ENCODE data around the gene IFRD2. TPM values are rescaled to one million over a fixed set of nuclear protein-coding genes. Genes with fewer than 3 reads are reported as not detected.
A peak's percentile ranks its signal among the peaks of the same experiment; 100 is the strongest.
"Not testable (repeated sequence)": the region's sequence is repeated elsewhere in the genome, so short reads cannot be mapped to it uniquely, and the experiment has no call there.

Gene IFRD2
- total RNA-seq, 4 donors from 2014 or later = 63.9 to 96.5 (median 88.4) TPM

DNA sequence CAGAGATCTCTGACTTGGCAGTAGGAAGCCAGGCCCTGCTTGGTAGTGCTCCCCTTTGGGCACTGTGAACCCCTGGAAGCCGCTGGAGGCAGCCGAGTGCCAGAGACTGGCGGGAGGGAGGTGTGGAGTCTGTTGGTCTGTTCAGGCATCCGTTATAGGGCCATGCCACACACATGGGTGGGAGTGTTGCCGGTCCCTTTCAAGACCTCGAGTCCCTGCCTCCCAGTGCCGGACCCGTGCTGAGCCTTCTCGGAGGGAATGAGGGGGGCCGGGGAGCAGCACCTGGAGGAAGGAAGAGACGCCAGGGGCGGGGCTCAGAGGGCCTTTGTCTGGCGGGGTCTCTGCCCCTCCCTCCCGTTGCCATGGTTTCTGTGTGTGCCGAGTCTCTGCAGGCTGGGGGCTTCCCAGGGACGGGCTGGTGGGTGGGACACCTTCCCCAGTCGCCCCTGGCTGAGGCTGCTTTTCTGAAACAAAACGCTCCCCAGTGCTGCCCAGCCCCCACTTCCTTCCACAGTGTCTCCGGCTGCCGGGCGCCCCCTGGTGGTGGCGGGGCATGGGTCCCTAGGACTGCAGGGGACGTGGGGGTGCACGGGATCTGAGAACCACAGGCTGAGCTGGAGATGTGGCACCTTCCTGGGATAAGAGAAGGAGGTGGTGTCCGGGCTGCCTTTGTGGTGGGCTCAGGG lies 46.3 kb downstream of the IFRD2 start:
- WGBS, 2 donors = 0 to 9% methylated on average over 4 to 13 of the region's 25 CpGs
- peak overlapping the region in 1 of 3 donors; percentile 18 for H3K4me3 ChIP-seq (replicated peaks in 1 of 3)
- intact Hi-C loops (cut with DNase I) = no loop called here
- peak overlapping the region; percentile 55 to 86 (median 79) for H3K27ac ChIP-seq
- no peaks in the 10 kb centered on the region for H3K27me3 ChIP-seq
- TF ChIP-seq, protein P1, sequence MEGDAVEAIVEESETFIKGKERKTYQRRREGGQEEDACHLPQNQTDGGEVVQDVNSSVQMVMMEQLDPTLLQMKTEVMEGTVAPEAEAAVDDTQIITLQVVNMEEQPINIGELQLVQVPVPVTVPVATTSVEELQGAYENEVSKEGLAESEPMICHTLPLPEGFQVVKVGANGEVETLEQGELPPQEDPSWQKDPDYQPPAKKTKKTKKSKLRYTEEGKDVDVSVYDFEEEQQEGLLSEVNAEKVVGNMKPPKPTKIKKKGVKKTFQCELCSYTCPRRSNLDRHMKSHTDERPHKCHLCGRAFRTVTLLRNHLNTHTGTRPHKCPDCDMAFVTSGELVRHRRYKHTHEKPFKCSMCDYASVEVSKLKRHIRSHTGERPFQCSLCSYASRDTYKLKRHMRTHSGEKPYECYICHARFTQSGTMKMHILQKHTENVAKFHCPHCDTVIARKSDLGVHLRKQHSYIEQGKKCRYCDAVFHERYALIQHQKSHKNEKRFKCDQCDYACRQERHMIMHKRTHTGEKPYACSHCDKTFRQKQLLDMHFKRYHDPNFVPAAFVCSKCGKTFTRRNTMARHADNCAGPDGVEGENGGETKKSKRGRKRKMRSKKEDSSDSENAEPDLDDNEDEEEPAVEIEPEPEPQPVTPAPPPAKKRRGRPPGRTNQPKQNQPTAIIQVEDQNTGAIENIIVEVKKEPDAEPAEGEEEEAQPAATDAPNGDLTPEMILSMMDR (IDR thresholded peaks at IDR 0.05) = peak; percentile 92 to 98 (median 96)
- no peak for TF ChIP-seq POLR2A (IDR thresholded peaks at IDR 0.05)
- peak; percentile 90 to 94 for DNase-seq
- no peaks in the 10 kb centered on the region for H3K36me3 ChIP-seq
- H3K4me1 ChIP-seq = peaks cover 51 to 93% of the 10 kb centered on the region in 2 donors
- H3K9me3 ChIP-seq = no peaks in the 10 kb centered on the region

DNA sequence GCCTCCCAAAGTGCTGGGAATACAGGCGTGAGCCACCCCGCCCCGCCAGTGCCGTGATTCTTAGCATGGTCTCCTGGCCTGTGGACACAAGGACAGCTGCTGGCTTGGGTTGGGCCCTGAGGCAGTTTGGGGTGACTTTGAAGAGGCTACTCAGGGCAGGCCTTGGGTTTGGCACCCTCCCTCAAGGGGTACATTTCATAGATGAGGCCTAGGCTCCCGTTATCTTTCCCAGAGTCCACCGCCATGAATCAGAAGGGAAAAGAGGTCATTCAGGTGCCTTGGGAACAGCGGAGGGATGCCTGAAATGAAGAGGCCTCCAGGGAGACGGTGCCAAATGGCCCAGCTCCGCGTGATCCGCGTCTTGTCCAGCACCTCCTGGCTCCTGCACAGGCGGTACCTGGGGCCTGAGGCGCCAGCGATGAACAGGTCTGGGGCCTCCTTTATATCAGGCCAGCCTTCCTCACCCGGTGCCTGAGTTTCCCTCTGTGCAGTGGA lies 46.9 kb downstream of the IFRD2 start:
- Histone ChIP-seq H3K4me1 (peaks cover 50 to 92% of the 10 kb centered on the region in 2 donors), H3K27me3 (no peaks in the 10 kb centered on the region), H3K27ac (peak overlapping the region; percentile 55 to 86 (median 79)), H3K36me3 (no peaks in the 10 kb centered on the region), H3K9me3 (no peaks in the 10 kb centered on the region), H3K4me3 (replicated peaks in 1 of 3) (peak overlapping the region in 1 of 3 donors; percentile 18)
- 77 to 81% methylated on average over 5 to 16 of the region's 16 CpGs for WGBS, 2 donors
- TF ChIP-seq, protein P1 (IDR thresholded peaks at IDR 0.05) = no peak
- no peak for TF ChIP-seq POLR2A (IDR thresholded peaks at IDR 0.05)
- no peak for DNase-seq
- intact Hi-C loops (cut with DNase I) = no loop called here

DNA sequence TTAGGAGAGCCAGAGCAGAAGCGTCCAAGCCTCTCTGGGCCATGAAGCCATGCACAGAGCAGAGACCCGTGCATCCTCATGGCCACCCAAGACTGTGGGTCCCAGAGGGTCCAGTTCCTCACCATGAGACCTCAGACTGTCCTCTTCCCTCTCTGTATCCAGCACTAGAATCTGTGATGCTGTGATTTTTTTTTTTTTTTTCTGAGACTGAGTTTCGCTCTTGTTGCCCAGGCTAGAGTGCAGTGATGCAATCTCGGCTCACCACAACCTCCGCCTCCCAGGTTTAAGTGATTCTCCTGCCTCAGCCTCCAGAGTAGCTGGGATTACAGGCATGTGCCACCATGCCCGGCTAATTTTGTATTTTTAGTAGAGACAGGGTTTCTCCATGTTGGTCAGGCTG lies 47.4 kb downstream of the IFRD2 start:
- Histone ChIP-seq H3K4me1 (peaks cover 48 to 91% of the 10 kb centered on the region in 2 donors), H3K27ac (peak overlapping the region in 2 of 3 donors; percentile 69 to 86)
- DNase-seq; intact Hi-C loops (cut with DNase I); H3K4me3 ChIP-seq (replicated peaks in 1 of 3); H3K36me3 ChIP-seq; H3K27me3 ChIP-seq; H3K9me3 ChIP-seq: not testable (repeated sequence)
- WGBS, 2 donors = 78 to 86% methylated on average over 6 of the region's 6 CpGs

DNA sequence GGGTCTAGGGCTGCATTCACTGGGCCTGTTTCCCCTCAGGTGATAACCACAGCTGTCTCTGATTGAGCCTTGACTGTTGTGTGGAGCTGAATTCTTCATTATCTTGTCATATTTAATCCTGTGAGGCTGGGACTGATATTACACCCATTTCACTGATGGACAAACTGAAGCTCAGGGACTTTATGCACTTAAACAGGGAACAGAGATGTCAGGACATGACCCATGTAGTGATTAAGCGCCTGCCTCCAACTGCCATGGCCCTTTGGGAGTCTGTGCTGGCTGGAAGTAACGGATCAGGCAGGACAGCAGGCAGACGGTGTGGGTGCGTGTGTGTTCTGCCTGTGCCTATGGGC lies 48.7 kb downstream of the IFRD2 start:
- TF ChIP-seq POLR2A (IDR thresholded peaks at IDR 0.05) = no peak
- TF ChIP-seq, protein P1 (IDR thresholded peaks at IDR 0.05) = no peak
- Histone ChIP-seq H3K36me3 (peaks cover 3 to 4% of the 10 kb centered on the region in 2 donors), H3K4me3 (replicated peaks in 1 of 3) (no peak overlapping the region), H3K27me3 (no peaks in the 10 kb centered on the region), H3K9me3 (no peaks in the 10 kb centered on the region), H3K27ac (peak overlapping the region; percentile 52 to 86 (median 69)), H3K4me1 (peaks cover 45 to 91% of the 10 kb centered on the region in 2 donors)
- no peak for DNase-seq
- WGBS, 2 donors = 88 to 98% methylated on average over 4 of the region's 4 CpGs
- intact Hi-C loops (cut with DNase I) = no loop called here

DNA sequence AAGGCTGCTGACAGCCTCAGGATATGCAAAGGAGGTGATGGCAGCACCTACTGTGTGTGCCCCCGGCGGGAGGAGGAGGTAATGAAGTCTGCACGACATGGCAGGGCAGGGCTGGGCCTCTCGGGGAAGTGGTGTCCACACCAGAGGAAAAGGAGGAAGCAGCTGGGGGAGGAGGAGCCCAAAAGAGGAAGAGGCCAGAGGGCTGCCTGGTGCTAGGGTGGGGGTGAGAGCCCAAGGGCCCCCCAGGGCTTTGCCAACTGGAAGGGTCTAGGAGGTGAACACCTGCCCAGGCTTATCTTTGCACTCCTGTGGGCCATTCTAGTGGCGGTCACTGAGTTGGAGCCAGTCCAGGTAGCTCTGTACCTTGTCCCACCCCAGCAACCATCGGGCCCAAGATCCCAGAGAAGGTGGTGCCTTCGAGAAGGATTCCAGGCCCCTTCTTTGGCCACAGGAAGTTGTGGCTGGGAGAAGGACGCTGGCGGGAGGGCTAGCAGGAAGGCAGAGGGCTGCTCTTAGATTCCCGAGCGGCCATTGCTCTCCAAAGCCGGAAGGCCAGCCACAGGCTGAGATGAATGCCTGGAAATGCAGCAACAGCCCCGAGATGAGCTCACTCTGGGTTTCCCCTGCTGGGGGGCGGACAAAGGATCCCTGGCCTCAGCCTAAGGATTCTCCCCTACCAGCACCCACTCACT lies 49.2 kb downstream of the IFRD2 start:
- Histone ChIP-seq H3K27me3 (no peaks in the 10 kb centered on the region), H3K4me1 (peaks cover 45 to 90% of the 10 kb centered on the region in 2 donors), H3K9me3 (no peaks in the 10 kb centered on the region), H3K4me3 (replicated peaks in 1 of 3) (no peak overlapping the region), H3K36me3 (peaks cover 3 to 4% of the 10 kb centered on the region in 2 donors), H3K27ac (peak overlapping the region; percentile 52 to 86 (median 69))
- no peak for TF ChIP-seq POLR2A (IDR thresholded peaks at IDR 0.05)
- TF ChIP-seq, protein P1 (IDR thresholded peaks at IDR 0.05) = no peak
- intact Hi-C loops (cut with DNase I) = no loop called here
- no peak for DNase-seq
- 37 to 54% methylated on average over 12 to 13 of the region's 14 CpGs for WGBS, 2 donors
